HEK293T (cell line): ENCODE data around the gene PDE4B.

ENCODE experiments used
- CTCF ChIA-PET: fragments of 350-600 bp; formaldehyde crosslinking; extraction: SDS; loops from one replicate; lab custom pipeline; 2021; ENCODE audit warnings: antibody characterized with exemption, inconsistent platforms; lab: Yijun Ruan, JAX
- POLR2A ChIA-PET: fragments of 350-600 bp; formaldehyde crosslinking; extraction: SDS; loops from one replicate; lab custom pipeline; 2020; ENCODE audit warnings: antibody characterized with exemption, inconsistent platforms; lab: Yijun Ruan, JAX
- DNase-seq: peaks from one replicate; pipeline ENCODE4 v3.0.0; 2012; ENCODE audit warnings: mixed read lengths; ENCODE audit errors: extremely low spot score
- ARNT ChIP-seq: fragments of 450-650 bp; IDR thresholded peaks from 2 replicates; pipeline ENCODE4 v1.6.1; 2017; ENCODE audit warnings: mild to moderate bottlenecking
- BHLHE40 ChIP-seq: fragments of 450-650 bp; IDR thresholded peaks from 2 replicates; pipeline ENCODE4 v1.6.1; 2016; ENCODE audit warnings: mild to moderate bottlenecking, moderate library complexity, borderline replicate concordance
- CTBP1 ChIP-seq: fragments of 450-650 bp; IDR thresholded peaks from 2 replicates; pipeline ENCODE4 v1.6.1; 2016; ENCODE audit warnings: borderline replicate concordance
- ELF4 ChIP-seq: fragments of 450-650 bp; IDR thresholded peaks from 2 replicates; pipeline ENCODE4 v1.6.1; 2017; ENCODE audit warnings: antibody characterized with exemption
- FOXA1 ChIP-seq: fragments of 450-650 bp; IDR thresholded peaks from 2 replicates; pipeline ENCODE4 v1.6.1; 2016; ENCODE audit warnings: mild to moderate bottlenecking
- FOXK2 ChIP-seq: fragments of 450-650 bp; IDR thresholded peaks from 2 replicates; pipeline ENCODE4 v1.6.1; 2016; ENCODE audit warnings: mild to moderate bottlenecking
- FOXM1 ChIP-seq: fragments of 450-650 bp; IDR thresholded peaks from 2 replicates; pipeline ENCODE4 v1.6.1; 2017; ENCODE audit warnings: mild to moderate bottlenecking, borderline replicate concordance
- HDGF ChIP-seq: fragments of 450-650 bp; IDR thresholded peaks from 2 replicates; pipeline ENCODE4 v1.6.1; 2017; ENCODE audit warnings: antibody characterized with exemption, borderline replicate concordance
- L3MBTL2 ChIP-seq: fragments of 450-650 bp; conservative IDR thresholded peaks from 2 replicates; pipeline ENCODE4 v1.6.1; 2016; ENCODE audit warnings: mild to moderate bottlenecking
- LEF1 ChIP-seq: fragments of 450-650 bp; IDR thresholded peaks from 2 replicates; pipeline ENCODE4 v1.6.1; 2017; ENCODE audit warnings: mild to moderate bottlenecking, borderline replicate concordance
- NFRKB ChIP-seq: fragments of 450-650 bp; IDR thresholded peaks from 2 replicates; pipeline ENCODE4 v1.6.1; 2016; ENCODE audit warnings: mild to moderate bottlenecking, moderate library complexity
- PKNOX1 ChIP-seq: fragments of 450-650 bp; IDR thresholded peaks from 2 replicates; pipeline ENCODE4 v1.6.1; 2016
- SP1 ChIP-seq: fragments of 450-650 bp; IDR thresholded peaks from 2 replicates; pipeline ENCODE4 v1.6.1; 2017
- SUZ12 ChIP-seq: fragments of 450-650 bp; IDR thresholded peaks from 2 replicates; pipeline ENCODE4 v1.6.1; 2016; ENCODE audit warnings: mild to moderate bottlenecking
- TARDBP ChIP-seq: fragments of 450-650 bp; IDR thresholded peaks from 2 replicates; pipeline ENCODE4 v1.6.1; 2016
- ZNF384 ChIP-seq: fragments of 450-650 bp; IDR thresholded peaks from 2 replicates; pipeline ENCODE4 v1.6.1; 2016

Gene PDE4B

GRCh38 chr1:65836686-65837085, 44.0 kb downstream of the PDE4B start:
- CTCF ChIA-PET: interaction anchor here (0.6 kb wide), 1 partner anchor 233 kb away, joined by 3 read pairs; no protein-coding TSS in a partner anchor
- POLR2A ChIA-PET: no interaction called here
- no peak for DNase-seq
- no peak for TF ChIP-seq PKNOX1
- no peak for TF ChIP-seq SUZ12
- no peak for TF ChIP-seq SP1
- no peak for TF ChIP-seq FOXK2
- no peak for TF ChIP-seq HDGF

- CTCF ChIA-PET: interaction anchor here (0.5 kb wide), 1 partner anchor 580 kb away, joined by 3 read pairs; no protein-coding TSS in a partner anchor
Observed at GRCh38 chr1:65840683-65841082, 48.0 kb downstream of the PDE4B start.

DNA sequence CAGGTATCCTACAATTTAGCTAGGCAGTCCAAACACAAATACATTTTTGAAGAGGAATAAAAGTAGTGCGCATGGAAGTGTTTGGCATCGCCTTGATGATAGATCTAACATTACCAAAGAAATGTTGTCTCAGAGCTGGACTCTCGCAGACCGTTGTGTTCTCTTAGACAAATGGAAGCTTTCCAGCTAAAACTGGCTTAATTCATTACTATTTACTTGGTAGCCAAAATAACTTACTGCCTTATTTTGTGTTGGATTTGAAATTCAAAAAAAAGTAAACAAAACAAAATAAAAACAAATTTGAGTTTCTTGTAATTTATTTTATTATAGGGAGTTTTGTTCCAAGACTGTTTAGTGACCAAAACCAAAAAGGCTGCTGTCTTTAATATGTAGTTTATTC, 51.6 kb downstream of the PDE4B start:
- no peak for DNase-seq
- POLR2A ChIA-PET: no interaction called here
- CTCF ChIA-PET: no interaction called here
- TF ChIP-seq ZNF384: no peak
- TF ChIP-seq PKNOX1: no peak
- TF ChIP-seq L3MBTL2: no peak
- no peak for TF ChIP-seq ELF4
- no peak for TF ChIP-seq CTBP1
- TF ChIP-seq FOXA1: no peak
- no peak for TF ChIP-seq TARDBP
- no peak for TF ChIP-seq ARNT
- TF ChIP-seq FOXM1: no peak

More at GRCh38 chr1:65840683-65841082, 48.0 kb downstream of the PDE4B start:
- TF ChIP-seq LEF1: no peak
- no peak for TF ChIP-seq HDGF
- no peak for TF ChIP-seq BHLHE40
- TF ChIP-seq L3MBTL2: no peak
- no peak for TF ChIP-seq ELF4
- TF ChIP-seq FOXM1: no peak
- TF ChIP-seq FOXA1: no peak
- no peak for TF ChIP-seq NFRKB
- TF ChIP-seq SP1: no peak
- no peak for TF ChIP-seq PKNOX1
- no peak for TF ChIP-seq TARDBP
- no peak for TF ChIP-seq FOXK2
- TF ChIP-seq SUZ12: no peak
- TF ChIP-seq ARNT: no peak
- TF ChIP-seq CTBP1: no peak
- TF ChIP-seq ZNF384: no peak
- POLR2A ChIA-PET: no interaction called here
- DNase-seq: no peak

DNA sequence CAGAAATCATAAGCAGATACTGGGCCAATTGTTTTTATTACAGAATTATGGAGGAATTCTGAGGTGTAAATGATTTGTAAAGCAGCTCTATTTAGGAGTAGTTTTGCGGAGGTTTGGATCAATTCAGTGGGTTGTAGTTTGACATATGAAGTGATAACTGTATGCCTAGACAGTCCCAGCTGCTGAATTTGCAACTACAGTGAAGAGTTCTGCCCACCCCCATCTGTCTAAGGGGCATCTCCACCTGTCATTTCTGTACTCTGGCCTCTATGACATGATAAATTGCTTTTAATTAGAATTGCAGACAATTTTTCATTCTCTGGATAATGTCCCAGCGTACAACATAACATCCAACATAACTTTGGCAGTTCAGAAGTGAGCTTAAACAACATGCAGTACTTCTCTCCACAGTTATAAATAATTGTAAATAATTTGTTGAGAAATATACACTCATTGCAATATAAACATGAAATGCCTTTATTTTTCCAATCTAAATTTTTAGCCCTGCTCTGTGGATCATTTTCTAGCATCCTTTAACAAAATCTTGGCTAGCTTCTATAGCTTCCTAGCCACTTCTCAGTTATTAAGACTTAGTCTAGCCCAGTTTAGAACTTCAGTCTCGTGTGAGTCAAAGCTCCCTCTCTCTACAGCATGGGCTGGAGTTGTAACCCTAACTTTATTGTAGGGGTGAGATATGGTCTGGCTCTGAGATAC, 52.3 kb downstream of the PDE4B start:
- no peak for DNase-seq
- POLR2A ChIA-PET: no interaction called here
- TF ChIP-seq PKNOX1 (no peak), LEF1 (no peak), HDGF (no peak), ARNT (no peak), BHLHE40 (no peak), L3MBTL2 (no peak), TARDBP (no peak), NFRKB (no peak), ZNF384 (no peak), SP1 (no peak), CTBP1 (no peak), SUZ12 (no peak), FOXA1 (no peak), ELF4 (no peak), FOXM1 (no peak), FOXK2 (no peak)
- CTCF ChIA-PET: no interaction called here

GRCh38 chr1:65845535-65846060, 52.9 kb downstream of the PDE4B start:
- TF ChIP-seq ARNT: no peak
- TF ChIP-seq ZNF384: no peak
- no peak for TF ChIP-seq HDGF
- TF ChIP-seq SUZ12: no peak
- no peak for TF ChIP-seq PKNOX1
- no peak for TF ChIP-seq BHLHE40
- TF ChIP-seq CTBP1: no peak
- TF ChIP-seq FOXM1: no peak
- TF ChIP-seq L3MBTL2: no peak
- no peak for TF ChIP-seq SP1
- no peak for TF ChIP-seq LEF1
- no peak for TF ChIP-seq FOXK2
- no peak for TF ChIP-seq NFRKB
- TF ChIP-seq ELF4: no peak
- no peak for TF ChIP-seq TARDBP
- CTCF ChIA-PET: no interaction called here

More at GRCh38 chr1:65845535-65846060, 52.9 kb downstream of the PDE4B start:
- POLR2A ChIA-PET: no interaction called here
- DNase-seq: no peak
